A549 (cell line): ENCODE results near the gene NPBWR2. TPM values are rescaled to one million over a fixed set of nuclear protein-coding genes. Genes with fewer than 3 reads are reported as not detected.

Experiments used
- ATAC-seq, 2 experiments: fragments of 200-7000 bp in 1 of 2; fragments of >200 bp in 1 of 2; cut with Nextera tagmentation in 1 of 2; cut with Tn5 transposase in 1 of 2; 3 replicates each; pipeline versions ENCODE4 v1.8.0 to v1.9.1; 2018 to 2020; ENCODE audit warnings: mild to moderate bottlenecking in 1 of 2, moderate library complexity in 1 of 2
- CTCF ChIA-PET: fragments of 300-600 bp; sonication (Branson Sonifier 250); formaldehyde crosslinking; extraction: SDS; loops from one replicate; lab custom pipeline; 2021; ENCODE audit warnings: antibody characterized with exemption, inconsistent platforms; lab: Yijun Ruan, JAX
- POLR2A ChIA-PET: fragments of 350-600 bp; formaldehyde crosslinking; extraction: SDS; loops from one replicate; lab custom pipeline; 2021; ENCODE audit warnings: antibody characterized with exemption, inconsistent platforms; lab: Yijun Ruan, JAX
- DNase-seq, 2 experiments: peaks; one replicate each; pipeline versions ENCODE4 v3.0.0 to v3.0.0-alpha.2; 2011 to 2016; ENCODE audit warnings: low read depth in 1 of 2, low spot score in 1 of 2
- FAIRE-seq: peaks from 2 replicates; lab custom pipeline; 2011; peaks lifted over from hg19 to GRCh38; lab: Jason Lieb, UNC
- H3K27ac ChIP-seq, 2 experiments: fragments of >200 bp; sonication (Bioruptor Twin); formaldehyde crosslinking; 3 replicates each; pipeline ENCODE4 v1.5.1; 2016 to 2017
- H3K4me1 ChIP-seq: fragments of >200 bp; sonication (Bioruptor Twin); formaldehyde crosslinking; 3 replicates; pipeline ENCODE4 v1.6.1; 2016
- H3K4me2 ChIP-seq: fragments of >200 bp; sonication (Bioruptor Twin); formaldehyde crosslinking; 3 replicates; pipeline ENCODE4 v1.6.1; 2016
- H3K4me3 ChIP-seq: fragments of >200 bp; sonication (Bioruptor Twin); formaldehyde crosslinking; 3 replicates; pipeline ENCODE4 v1.5.1; 2016
- H3K9me3 ChIP-seq: fragments of >200 bp; sonication (Bioruptor Twin); formaldehyde crosslinking; 3 replicates; pipeline ENCODE4 v1.6.1; 2016
- BHLHE40 ChIP-seq: IDR thresholded peaks from 2 replicates; pipeline ENCODE4 v1.6.1; 2012; ENCODE audit warnings: low read depth, low read length, inconsistent platforms
- CBX8 ChIP-seq: fragments of 200-600 bp; sonication (generic); IDR thresholded peaks from 2 replicates; pipeline ENCODE4 v1.6.1; 2016
- CEBPB ChIP-seq, 2 experiments: fragments of >200 bp in 1 of 2; sonication (Bioruptor Twin) in 1 of 2; formaldehyde crosslinking in 1 of 2; IDR thresholded peaks; 2 replicates each; pipeline ENCODE4 v1.6.1; 2012 to 2016
- CHD2 ChIP-seq: fragments of 150-350 bp; IDR thresholded peaks from 2 replicates; pipeline ENCODE4 v1.6.1; 2014; ENCODE audit warnings: low read length; ENCODE audit not compliant: partially characterized antibody
- EP300 ChIP-seq, 2 experiments: fragments of >200 bp; sonication (Bioruptor Twin); formaldehyde crosslinking; IDR thresholded peaks; 2 replicates in 1 of 2; 3 replicates in 1 of 2; pipeline ENCODE4 v1.6.1; 2016 to 2017
- ESRRA ChIP-seq: fragments of 150-350 bp; IDR thresholded peaks from 2 replicates; pipeline ENCODE4 v1.6.1; 2014; ENCODE audit warnings: mild to moderate bottlenecking, low read length, borderline replicate concordance
- GATA3 ChIP-seq: IDR thresholded peaks from 2 replicates; pipeline ENCODE4 v1.6.1; 2012; ENCODE audit warnings: borderline replicate concordance
- HDAC2 ChIP-seq: fragments of 200-600 bp; sonication (generic); IDR thresholded peaks from 2 replicates; pipeline ENCODE4 v1.6.1; 2016
- HOXA7 ChIP-seq: fragments of 250-450 bp; sonication (Bioruptor Pico); IDR thresholded peaks from 2 replicates; pipeline ENCODE4 v1.5.0; 2020; ENCODE audit warnings: mild to moderate bottlenecking, moderate library complexity
- JUN ChIP-seq, 2 experiments: fragments of >200 bp; sonication (Bioruptor Twin); formaldehyde crosslinking; IDR thresholded peaks; 2 replicates in 1 of 2; 3 replicates in 1 of 2; pipeline ENCODE4 v1.6.1; 2016 to 2017
- JUNB ChIP-seq: fragments of >200 bp; sonication (Bioruptor Twin); formaldehyde crosslinking; IDR thresholded peaks from 2 replicates; pipeline ENCODE4 v1.6.1; 2016
- KDM1A ChIP-seq: fragments of 200-600 bp; sonication (generic); IDR thresholded peaks from 2 replicates; pipeline ENCODE4 v1.6.1; 2016; ENCODE audit warnings: low read depth, mild to moderate bottlenecking
- KDM5A ChIP-seq: fragments of 200-600 bp; sonication (generic); IDR thresholded peaks from 2 replicates; pipeline ENCODE4 v1.6.1; 2016; ENCODE audit warnings: antibody characterized with exemption, mild to moderate bottlenecking
- MAFK ChIP-seq: fragments of 450-650 bp; IDR thresholded peaks from 2 replicates; pipeline ENCODE4 v1.6.1; 2014; ENCODE audit not compliant: partially characterized antibody
- MAZ ChIP-seq: fragments of 150-350 bp; IDR thresholded peaks from 2 replicates; pipeline ENCODE4 v1.6.1; 2014; ENCODE audit warnings: antibody characterized with exemption, low read depth, low read length, borderline replicate concordance
- NFE2L2 ChIP-seq: fragments of 150-350 bp; conservative IDR thresholded peaks from 2 replicates; pipeline ENCODE4 v1.6.1; 2014; ENCODE audit warnings: low read length
- NR3C1 ChIP-seq: fragments of >200 bp; sonication (Bioruptor Twin); formaldehyde crosslinking; IDR thresholded peaks from 3 replicates; pipeline ENCODE4 v1.6.1; 2017
- PHF8 ChIP-seq: fragments of 200-600 bp; sonication (generic); IDR thresholded peaks from 2 replicates; pipeline ENCODE4 v1.6.1; 2016; ENCODE audit warnings: low read depth, mild to moderate bottlenecking, antibody characterized with exemption, moderate library complexity, borderline replicate concordance
- POLR2AphosphoS2 ChIP-seq: conservative IDR thresholded peaks from 2 replicates; pipeline ENCODE4 v1.6.1; 2012; ENCODE audit warnings: low read length, improper control_type of control experiment, inconsistent platforms
- RAD21 ChIP-seq, 2 experiments: fragments of >200 bp in 1 of 2; sonication (Bioruptor Twin) in 1 of 2; formaldehyde crosslinking in 1 of 2; IDR thresholded peaks in 1 of 2; conservative IDR thresholded peaks in 1 of 2; 2 replicates in 1 of 2; 3 replicates in 1 of 2; pipeline ENCODE4 v1.6.1; 2012 to 2018; ENCODE audit warnings: inconsistent platforms in 1 of 2
- RFX5 ChIP-seq: fragments of 450-650 bp; IDR thresholded peaks from 2 replicates; pipeline ENCODE4 v1.7.1; 2014; ENCODE audit warnings: antibody characterized with exemption, mild to moderate bottlenecking, moderate library complexity
- SMC3 ChIP-seq: fragments of >200 bp; sonication (Bioruptor Twin); formaldehyde crosslinking; IDR thresholded peaks from 3 replicates; pipeline ENCODE4 v1.6.1; 2018; ENCODE audit warnings: inconsistent platforms
- SREBF2 ChIP-seq: fragments of 450-650 bp; IDR thresholded peaks from 2 replicates; pipeline ENCODE4 v1.6.1; 2014; ENCODE audit warnings: mild to moderate bottlenecking, moderate library complexity
- TFCP2L1 ChIP-seq: fragments of 250-450 bp; sonication (Bioruptor Pico); IDR thresholded peaks from 2 replicates; pipeline ENCODE4 v1.5.0; 2021; ENCODE audit warnings: mild to moderate bottlenecking
- ZC3H11A ChIP-seq: fragments of 450-650 bp; IDR thresholded peaks from 2 replicates; pipeline ENCODE4 v1.6.1; 2014; ENCODE audit warnings: antibody characterized with exemption, mild to moderate bottlenecking
- WGBS: methylation state at CpG from one replicate; pipeline ENCODE4 v1.1.6; 2017; ENCODE audit errors: missing lambda C conversion rate; 5-methylcytosine and 5-hydroxymethylcytosine counted together
- polyA plus RNA-seq, 4 experiments: library from polyadenylated mRNA; depleted of rRNA in 3 of 4; stranded (reverse); fragments of >200 nt; fragmentation: RNase III in 1 of 4; extraction: RNeasy Plus Mini Kit Qiagen cat#74134 plus additional on column Dnase treatment in 1 of 4; gene quantifications; 2 replicates in 3 of 4; 3 replicates in 1 of 4; pipeline ENCODE4 v1.2.3, GENCODE V29; 2011 to 2017
- TF ChIP-seq, protein P1 (sequence below): fragments of >200 bp; sonication (Bioruptor Twin); formaldehyde crosslinking; IDR thresholded peaks from 2 replicates; pipeline ENCODE4 v1.6.1; 2016
- TF ChIP-seq, protein P2 (sequence below): fragments of >200 bp; sonication (Bioruptor Twin); formaldehyde crosslinking; IDR thresholded peaks from 3 replicates; pipeline ENCODE4 v1.6.1; 2016
- TF ChIP-seq, protein P3 (sequence below): fragments of 150-350 bp; IDR thresholded peaks from 2 replicates; pipeline ENCODE4 v1.6.1; 2014; ENCODE audit warnings: low read depth, mild to moderate bottlenecking, low read length
- TF ChIP-seq, protein P4 (sequence below): IDR thresholded peaks from 2 replicates; pipeline ENCODE4 v1.6.1; 2012

Gene NPBWR2
- polyA plus RNA-seq, 2 of the 4 experiments (the other 2 are of a cell fraction), result not detected

DNA sequence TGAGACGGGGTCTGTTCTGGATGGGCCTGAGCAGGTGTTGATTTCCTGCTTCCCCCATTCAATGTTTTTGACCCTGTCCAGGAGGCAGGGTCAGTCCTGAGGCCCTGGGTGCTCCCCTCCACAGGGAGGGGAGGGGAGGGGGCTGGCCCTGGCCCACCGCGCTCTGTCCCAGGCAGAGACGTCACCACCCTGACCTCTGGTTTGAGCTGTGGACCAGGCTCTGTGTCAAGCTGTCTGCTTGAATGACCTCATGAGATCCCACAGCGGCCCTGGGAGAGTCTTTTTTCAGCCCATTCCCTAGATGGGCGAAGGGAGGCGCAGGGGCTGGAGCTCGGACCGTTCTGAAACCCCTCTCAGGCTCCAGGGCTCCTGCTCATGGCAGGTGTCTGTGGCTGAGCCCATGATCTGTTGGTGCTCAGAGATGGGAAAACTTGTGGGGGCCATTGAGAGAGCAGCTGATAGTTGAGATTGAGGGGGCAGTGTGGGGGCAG lies 14.3 kb downstream of the NPBWR2 start (continued):
- TF ChIP-seq SMC3, result no peak
- TF ChIP-seq, all 56 proteins: peak for 0

- FAIRE-seq, result no peak
- POLR2A ChIA-PET, result interaction anchor here (0.6 kb wide), 1 partner anchor 1749 kb away, joined by 4 read pairs; no protein-coding TSS in a partner anchor
- TF ChIP-seq HDAC2, result no peak
- no peak for TF ChIP-seq CHD2
- TF ChIP-seq RFX5, result no peak
- no peak for TF ChIP-seq KDM5A
- no peak for TF ChIP-seq MAZ
- TF ChIP-seq, protein P1, sequence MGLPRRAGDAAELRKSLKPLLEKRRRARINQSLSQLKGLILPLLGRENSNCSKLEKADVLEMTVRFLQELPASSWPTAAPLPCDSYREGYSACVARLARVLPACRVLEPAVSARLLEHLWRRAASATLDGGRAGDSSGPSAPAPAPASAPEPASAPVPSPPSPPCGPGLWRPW, result no peak
- no peak for TF ChIP-seq PHF8
- no peak for TF ChIP-seq HOXA7
- no peak for TF ChIP-seq MAFK
- no peak for TF ChIP-seq POLR2AphosphoS2
- no peak for TF ChIP-seq EP300 (IDR thresholded peaks at IDR 0.05)
- TF ChIP-seq, all 56 proteins: peak for 0
- Histone ChIP-seq H3K4me1 (no peaks in the 10 kb centered on the region), H3K4me3 (no peak overlapping the region), H3K9me3 (no peaks in the 10 kb centered on the region), H3K27ac (no peak overlapping the region), H3K4me2 (no peak overlapping the region)
- peak; percentile 38 to 64; a peak in 3 of 6 replicates for ATAC-seq
- 56% methylated on average over 21 of the region's 27 CpGs for WGBS
- no peak for DNase-seq
- CTCF ChIA-PET, result interaction anchor here (0.9 to 3.7 kb wide), 6 partner anchors 8 to 27 kb away, joined by 3 to 29 read pairs (median 5); partner anchors contain the start of gene LKAAEAR1
These were observed 14.9 kb downstream of the NPBWR2 start for GRCh38 chr20:64092258-64093012.

GRCh38 chr20:64091770-64092169 lies 15.6 kb downstream of the NPBWR2 start:
- POLR2A ChIA-PET, result no interaction called here
- FAIRE-seq, result no peak
- H3K27ac ChIP-seq, result no peak overlapping the region
- CTCF ChIA-PET, result interaction anchor here (0.7 to 3.7 kb wide), 6 partner anchors 8 to 29 kb away, joined by 3 to 29 read pairs (median 6); partner anchors contain the start of gene LKAAEAR1
- H3K4me1 ChIP-seq, result no peaks in the 10 kb centered on the region
- peak in 1 of 2 experiments; percentile 39; a peak in 3 of 6 replicates for ATAC-seq
- TF ChIP-seq NFE2L2 (no peak), JUNB (no peak), CEBPB (IDR thresholded peaks at IDR 0.05) (no peak)
- TF ChIP-seq, protein P2, sequence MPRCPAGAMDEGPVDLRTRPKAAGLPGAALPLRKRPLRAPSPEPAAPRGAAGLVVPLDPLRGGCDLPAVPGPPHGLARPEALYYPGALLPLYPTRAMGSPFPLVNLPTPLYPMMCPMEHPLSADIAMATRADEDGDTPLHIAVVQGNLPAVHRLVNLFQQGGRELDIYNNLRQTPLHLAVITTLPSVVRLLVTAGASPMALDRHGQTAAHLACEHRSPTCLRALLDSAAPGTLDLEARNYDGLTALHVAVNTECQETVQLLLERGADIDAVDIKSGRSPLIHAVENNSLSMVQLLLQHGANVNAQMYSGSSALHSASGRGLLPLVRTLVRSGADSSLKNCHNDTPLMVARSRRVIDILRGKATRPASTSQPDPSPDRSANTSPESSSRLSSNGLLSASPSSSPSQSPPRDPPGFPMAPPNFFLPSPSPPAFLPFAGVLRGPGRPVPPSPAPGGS, result no peak
- WGBS, result 60% methylated on average over 8 of the region's 16 CpGs
- H3K9me3 ChIP-seq, result no peaks in the 10 kb centered on the region
- H3K4me2 ChIP-seq, result no peak overlapping the region
- no peak overlapping the region for H3K4me3 ChIP-seq
- no peak for DNase-seq

DNA sequence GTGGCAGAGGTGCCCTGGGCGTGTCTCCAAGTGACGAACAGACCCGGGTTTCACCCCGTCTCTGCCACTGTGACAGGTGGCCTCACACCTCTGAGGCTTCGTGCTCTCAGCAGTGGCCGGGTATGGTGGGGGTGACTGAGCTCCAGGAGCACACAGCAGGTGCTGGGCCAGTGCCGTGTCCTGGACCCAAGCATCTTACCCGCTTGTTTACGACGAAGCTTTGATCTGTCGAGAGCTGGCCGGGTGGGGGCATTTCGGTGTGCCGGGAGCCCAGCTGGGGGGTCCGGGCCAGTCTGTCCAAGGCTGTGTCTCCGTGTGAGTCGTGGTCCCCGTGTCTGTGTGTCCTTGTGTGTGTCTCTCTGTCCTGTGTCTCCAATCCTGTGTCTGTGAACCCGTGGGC lies 16.0 kb downstream of the NPBWR2 start:
- H3K4me1 ChIP-seq, result no peaks in the 10 kb centered on the region
- no peak overlapping the region for H3K27ac ChIP-seq
- WGBS, result 66% methylated on average over 18 of the region's 19 CpGs
- no peaks in the 10 kb centered on the region for H3K9me3 ChIP-seq
- FAIRE-seq, result no peak
- DNase-seq, result no peak
- ChIA-PET CTCF (interaction anchor here (0.7 to 3.7 kb wide), 5 partner anchors 9 to 29 kb away, joined by 3 to 29 read pairs (median 4); no protein-coding TSS in a partner anchor), POLR2A (no interaction called here)
- H3K4me2 ChIP-seq, result no peak overlapping the region
- no peak for ATAC-seq
- H3K4me3 ChIP-seq, result no peak overlapping the region
- TF ChIP-seq JUN (IDR thresholded peaks at IDR 0.05) (no peak), TFCP2L1 (CRISPR knock-in tag) (no peak), NR3C1 (no peak), SREBF2 (no peak), KDM1A (no peak), RAD21 (conservative IDR thresholded peaks at IDR 0.05 in 1 of 2, IDR thresholded peaks at IDR 0.05 in 1 of 2) (no peak), ESRRA (no peak), GATA3 (no peak), CBX8 (no peak), ZC3H11A (no peak), PHF8 (no peak), BHLHE40 (no peak)
- TF ChIP-seq, protein P2, result no peak
- TF ChIP-seq, protein P3, sequence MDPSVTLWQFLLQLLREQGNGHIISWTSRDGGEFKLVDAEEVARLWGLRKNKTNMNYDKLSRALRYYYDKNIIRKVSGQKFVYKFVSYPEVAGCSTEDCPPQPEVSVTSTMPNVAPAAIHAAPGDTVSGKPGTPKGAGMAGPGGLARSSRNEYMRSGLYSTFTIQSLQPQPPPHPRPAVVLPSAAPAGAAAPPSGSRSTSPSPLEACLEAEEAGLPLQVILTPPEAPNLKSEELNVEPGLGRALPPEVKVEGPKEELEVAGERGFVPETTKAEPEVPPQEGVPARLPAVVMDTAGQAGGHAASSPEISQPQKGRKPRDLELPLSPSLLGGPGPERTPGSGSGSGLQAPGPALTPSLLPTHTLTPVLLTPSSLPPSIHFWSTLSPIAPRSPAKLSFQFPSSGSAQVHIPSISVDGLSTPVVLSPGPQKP, result no peak
- TF ChIP-seq, protein P4, sequence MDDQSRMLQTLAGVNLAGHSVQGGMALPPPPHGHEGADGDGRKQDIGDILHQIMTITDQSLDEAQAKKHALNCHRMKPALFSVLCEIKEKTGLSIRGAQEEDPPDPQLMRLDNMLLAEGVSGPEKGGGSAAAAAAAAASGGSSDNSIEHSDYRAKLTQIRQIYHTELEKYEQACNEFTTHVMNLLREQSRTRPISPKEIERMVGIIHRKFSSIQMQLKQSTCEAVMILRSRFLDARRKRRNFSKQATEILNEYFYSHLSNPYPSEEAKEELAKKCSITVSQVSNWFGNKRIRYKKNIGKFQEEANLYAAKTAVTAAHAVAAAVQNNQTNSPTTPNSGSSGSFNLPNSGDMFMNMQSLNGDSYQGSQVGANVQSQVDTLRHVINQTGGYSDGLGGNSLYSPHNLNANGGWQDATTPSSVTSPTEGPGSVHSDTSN, result no peak
